KOPT-K1 (cell line): ENCODE measurements around the gene IGFN1.
"Not testable (repeated sequence)": the region's sequence is repeated elsewhere in the genome, so short reads cannot be mapped to it uniquely, and the experiment has no call there.

ENCODE experiments used
- H3K27ac ChIP-seq: fragments of 200-600 bp; sonication (generic); 2 replicates; pipeline ENCODE4 v1.5.1; 2016; ENCODE audit warnings: antibody characterized with exemption, mild to moderate bottlenecking, low read depth, low read length; ENCODE audit not compliant: poor library complexity, severe bottlenecking
- H3K36me3 ChIP-seq: fragments of 200-600 bp; sonication (generic); 2 replicates; pipeline ENCODE4 v1.5.1; 2017; ENCODE audit warnings: antibody characterized with exemption, mild to moderate bottlenecking, low read length, moderate library complexity; ENCODE audit not compliant: insufficient read depth
- H3K9me3 ChIP-seq: fragments of 200-600 bp; sonication (generic); 2 replicates; pipeline ENCODE4 v1.5.1; 2017; ENCODE audit warnings: antibody characterized with exemption, low read length, mild to moderate bottlenecking; ENCODE audit not compliant: insufficient read depth, poor library complexity, severe bottlenecking

Gene IGFN1

DNA sequence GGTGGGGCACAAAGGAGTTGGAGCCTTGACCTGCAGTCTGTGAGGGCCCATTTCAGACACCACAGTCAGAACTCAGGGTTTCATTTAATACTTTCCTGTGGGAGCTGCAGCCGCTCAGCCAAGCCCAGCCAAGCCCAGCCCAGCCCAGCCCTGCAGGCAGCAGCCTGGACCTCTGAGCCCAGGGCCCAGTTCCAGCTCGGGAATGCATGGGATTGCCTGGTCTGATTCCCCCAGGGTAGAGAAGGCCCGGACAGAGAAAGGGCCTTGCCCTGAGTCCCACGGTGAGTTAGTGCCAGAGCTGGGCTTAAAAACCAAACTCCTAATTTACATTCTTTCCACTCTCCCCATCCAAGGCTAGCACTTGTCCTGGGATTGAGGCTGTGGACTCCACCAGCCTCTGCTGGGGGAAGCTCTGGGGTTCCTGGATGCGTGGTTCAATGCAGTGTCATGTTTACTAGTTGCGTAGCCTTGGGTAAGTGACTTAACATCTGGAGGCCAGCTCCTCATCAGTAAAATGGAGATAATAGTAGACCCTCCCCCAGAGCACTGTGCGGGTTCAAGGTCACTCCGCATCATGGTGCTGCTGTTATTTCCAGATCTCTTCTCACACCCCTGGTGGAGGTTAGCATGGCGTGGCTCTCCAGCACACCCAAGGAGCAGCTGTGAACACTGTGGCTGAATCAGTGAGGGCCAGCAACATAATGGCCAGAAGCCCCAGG is 63.4 kb downstream of the IGFN1 start:
- Histone ChIP-seq H3K36me3 (no peaks in the 10 kb centered on the region), H3K27ac (no peak overlapping the region)

DNA sequence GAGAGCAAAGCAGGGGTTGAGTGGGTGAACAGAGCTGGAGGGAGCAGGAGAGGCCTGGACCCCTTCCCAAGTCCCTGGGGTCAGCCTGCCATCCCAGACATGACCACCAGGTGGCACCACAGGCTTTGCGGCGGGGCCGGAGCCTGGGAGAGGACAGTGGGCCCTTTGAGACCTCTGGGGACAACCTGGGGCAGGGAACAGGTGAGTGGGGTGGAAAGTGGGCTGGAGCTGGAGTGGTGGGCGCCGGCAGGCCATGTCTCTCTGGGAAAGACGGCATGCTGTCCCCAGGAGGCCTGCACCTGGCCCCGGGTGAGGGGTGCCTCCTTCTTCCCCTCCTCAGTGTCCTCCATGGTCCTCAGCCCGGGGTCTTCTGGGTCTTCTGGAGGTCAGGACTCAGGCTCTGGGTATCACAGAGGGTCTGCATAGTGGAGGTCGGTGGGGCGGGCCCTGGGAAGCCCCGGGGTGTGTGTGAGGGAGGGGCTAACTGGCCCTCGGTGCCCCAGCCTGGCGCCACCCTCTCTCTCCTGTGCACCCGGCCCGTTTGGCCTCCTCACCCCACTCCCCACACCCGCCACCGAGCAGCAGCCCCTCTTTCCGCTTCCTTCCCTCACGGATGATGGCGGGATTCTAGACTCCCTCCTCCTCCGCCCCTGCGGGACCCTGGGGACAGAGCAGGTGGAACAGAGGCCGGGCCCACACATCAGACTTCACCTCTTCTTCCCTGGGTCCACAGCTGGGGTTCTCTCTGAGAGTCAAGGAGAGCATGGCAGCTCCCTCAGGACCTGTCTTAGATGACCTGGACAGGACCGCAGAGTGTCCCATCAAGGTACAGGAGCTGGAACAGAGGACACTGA is 64.2 kb downstream of the IGFN1 start:
- no peak overlapping the region for H3K27ac ChIP-seq

More for the DNA sequence above, 63.4 kb downstream of the IGFN1 start:
- H3K9me3 ChIP-seq: no peaks in the 10 kb centered on the region

DNA sequence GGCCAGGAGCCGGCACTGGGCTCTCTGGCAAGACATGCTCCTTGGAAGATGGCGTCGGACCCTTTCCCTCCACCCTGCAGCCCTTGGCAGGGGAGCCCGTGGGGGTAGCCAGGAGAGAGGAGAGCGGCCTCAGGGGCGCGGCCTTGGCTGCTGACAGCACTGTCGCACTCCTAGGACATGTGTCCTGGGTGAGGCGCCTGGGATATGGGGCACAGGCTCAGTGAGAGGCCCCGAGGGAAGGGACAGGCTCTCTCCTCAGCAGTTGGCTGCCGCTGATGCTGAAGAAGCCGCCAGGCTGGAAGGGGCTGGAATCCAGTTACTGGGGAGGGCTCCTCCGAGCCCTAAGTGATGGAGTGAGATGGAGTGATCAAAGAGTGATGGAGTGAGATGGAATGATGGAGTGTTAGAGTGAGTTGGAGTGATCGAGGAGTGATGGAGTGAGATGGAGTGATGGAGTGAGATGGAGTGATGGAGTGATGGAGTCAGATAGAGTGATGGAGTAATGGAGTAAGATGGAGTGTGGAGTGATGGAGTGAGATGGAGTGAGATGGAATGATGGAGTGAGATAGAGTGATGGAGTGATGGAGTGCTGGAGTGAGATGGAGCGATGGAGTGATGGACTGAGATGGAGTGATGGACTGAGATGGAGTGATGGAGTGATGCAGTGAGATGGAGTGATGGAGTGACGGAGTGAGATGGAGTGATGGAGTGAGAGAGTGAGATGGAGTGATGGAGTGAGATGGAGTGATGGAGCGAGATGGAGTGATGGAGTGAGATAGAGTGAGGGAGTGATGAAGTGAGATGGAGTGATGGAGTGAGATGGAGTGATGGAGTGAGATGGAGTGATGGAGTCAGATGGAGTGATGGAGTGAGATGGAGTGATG is 65.1 kb downstream of the IGFN1 start:
- H3K9me3 ChIP-seq: no peaks in the 10 kb centered on the region
- no peaks in the 10 kb centered on the region for H3K36me3 ChIP-seq
- no peak overlapping the region for H3K27ac ChIP-seq

More for the DNA sequence above, 64.2 kb downstream of the IGFN1 start:
- Histone ChIP-seq H3K36me3 (no peaks in the 10 kb centered on the region), H3K9me3 (no peaks in the 10 kb centered on the region)

DNA sequence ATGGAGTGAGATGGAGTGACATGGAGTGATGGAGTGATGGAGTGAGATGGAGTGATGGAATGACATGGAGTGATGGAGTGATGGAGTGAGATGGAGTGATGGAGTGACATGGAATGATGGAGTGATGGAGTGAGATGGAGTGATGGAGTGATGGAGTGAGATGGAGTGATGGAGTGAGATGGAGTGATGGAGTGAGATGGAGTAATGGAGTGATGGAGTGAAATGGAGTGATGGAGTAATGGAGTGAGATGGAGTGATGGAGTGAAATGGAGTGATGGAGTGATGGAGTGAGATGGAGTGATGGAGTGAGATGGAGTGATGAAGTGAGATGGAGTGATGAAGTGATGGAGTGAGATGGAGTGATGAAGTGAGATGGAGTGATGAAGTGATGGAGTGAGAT is 67.5 kb downstream of the IGFN1 start:
- not testable (repeated sequence) for H3K27ac ChIP-seq, H3K9me3 ChIP-seq, H3K36me3 ChIP-seq

DNA sequence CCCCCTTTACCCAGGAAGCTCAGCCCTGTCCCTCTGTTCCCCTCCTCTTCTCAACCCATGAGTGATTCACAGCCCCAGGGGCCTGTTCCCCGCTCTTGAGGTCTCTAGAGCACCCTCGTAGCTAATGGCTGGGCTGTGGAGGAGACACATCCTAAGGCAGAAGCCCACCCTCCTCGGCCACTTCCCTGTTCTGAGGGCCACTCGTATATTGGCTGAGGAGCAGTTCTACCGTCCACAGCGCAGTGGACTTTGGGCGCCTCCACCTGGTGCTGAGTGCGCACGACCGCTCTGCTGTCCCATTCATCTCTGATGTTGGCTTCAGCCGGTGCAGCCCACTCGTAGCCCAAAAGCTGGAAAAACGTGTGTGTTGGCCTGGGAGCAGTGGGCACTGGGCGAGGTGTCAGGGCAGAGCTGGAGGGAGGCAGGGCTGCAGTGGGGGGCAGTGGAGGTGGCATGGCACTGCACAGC is 68.2 kb downstream of the IGFN1 start:
- Histone ChIP-seq H3K27ac (no peak overlapping the region), H3K36me3 (no peaks in the 10 kb centered on the region), H3K9me3 (no peaks in the 10 kb centered on the region)

DNA sequence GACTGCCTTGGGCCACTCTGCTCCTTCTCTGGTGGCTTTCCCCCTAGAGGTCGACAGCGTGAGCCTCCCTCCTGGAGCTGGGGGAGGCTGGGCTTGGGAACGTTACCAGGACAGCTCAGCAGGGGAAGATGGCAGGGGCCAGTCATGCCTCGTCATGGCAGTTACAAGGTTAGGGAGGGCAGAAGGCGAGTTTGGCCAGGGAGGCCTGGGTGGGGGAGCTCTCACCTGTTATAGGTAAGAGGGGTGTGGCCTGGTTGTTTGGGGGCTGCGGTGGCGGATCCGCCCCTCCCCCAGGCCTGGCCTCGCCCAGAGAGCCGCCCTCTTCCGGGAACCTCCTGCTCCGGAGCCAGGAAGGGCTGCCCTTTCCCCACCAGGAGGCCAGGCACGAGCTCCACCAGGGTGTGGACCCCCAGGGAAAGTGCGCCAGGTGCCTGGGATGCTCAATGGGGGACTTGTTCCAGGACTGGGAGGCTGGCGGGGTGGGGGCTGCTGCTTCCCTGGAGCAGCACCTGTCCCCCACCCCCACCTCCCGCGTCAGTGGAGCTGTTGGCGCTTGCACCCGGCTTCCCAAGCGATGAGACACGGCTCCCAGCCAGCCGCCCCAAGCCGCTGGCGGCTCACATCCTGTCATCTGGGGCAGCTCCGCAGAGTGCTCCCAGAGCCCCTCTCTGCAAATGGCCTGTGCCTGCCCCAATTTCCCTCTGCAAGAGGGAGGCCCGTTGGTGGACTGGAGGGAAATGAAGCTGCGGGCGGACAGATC is 69.0 kb downstream of the IGFN1 start:
- H3K27ac ChIP-seq: no peak overlapping the region
- no peaks in the 10 kb centered on the region for H3K36me3 ChIP-seq
- H3K9me3 ChIP-seq: no peaks in the 10 kb centered on the region

DNA sequence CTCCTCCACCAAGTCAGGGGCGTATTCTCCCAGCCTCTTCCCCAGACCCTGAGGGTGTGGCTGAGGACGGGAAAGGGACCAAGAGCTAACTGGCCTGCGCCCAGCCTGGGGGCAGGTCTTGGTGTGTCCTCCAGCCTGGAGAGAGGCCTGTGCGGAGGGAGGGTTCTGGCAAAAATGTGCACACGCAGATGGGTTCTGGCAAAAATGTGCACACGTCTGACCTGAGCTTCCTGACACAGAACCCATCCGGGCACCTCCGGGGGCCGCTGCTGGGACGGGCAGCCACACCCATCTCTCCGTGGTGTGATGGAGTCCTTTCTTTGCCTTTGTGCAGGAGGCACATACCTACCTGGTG is 69.6 kb downstream of the IGFN1 start:
- Histone ChIP-seq H3K27ac (no peak overlapping the region), H3K36me3 (no peaks in the 10 kb centered on the region), H3K9me3 (no peaks in the 10 kb centered on the region)

DNA sequence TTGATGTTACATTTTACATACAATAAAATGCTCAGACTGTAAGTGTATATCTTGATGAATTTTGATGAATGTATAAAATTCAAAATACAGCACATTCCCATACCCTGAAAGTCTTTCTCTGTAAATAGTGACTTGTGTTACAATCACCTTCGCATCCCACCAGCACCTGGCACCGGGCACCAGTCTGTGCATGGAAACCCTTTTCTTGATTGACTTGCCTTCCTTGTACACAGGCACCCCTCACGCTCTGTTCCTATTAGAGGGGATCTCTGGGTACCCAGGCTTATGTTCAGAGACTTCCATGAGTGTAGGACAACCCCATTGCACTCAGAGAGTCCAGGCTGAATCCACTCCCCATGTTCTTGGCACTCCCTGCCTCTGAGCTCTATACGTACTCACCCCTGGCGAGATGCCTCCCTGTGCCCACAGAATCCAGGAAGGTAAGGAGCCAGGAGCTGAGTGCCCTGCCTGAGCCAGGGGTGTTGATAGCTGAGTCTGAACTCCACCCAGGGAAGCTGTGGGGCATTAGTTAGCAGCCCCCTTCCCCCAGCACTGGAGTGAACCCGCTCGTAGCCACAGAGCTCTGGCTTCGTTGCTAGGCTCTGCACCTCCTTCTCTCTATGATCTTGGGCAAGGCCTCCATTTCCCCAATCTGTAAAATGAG is 70.2 kb downstream of the IGFN1 start:
- H3K9me3 ChIP-seq: no peaks in the 10 kb centered on the region
- no peak overlapping the region for H3K27ac ChIP-seq
- H3K36me3 ChIP-seq: no peaks in the 10 kb centered on the region

DNA sequence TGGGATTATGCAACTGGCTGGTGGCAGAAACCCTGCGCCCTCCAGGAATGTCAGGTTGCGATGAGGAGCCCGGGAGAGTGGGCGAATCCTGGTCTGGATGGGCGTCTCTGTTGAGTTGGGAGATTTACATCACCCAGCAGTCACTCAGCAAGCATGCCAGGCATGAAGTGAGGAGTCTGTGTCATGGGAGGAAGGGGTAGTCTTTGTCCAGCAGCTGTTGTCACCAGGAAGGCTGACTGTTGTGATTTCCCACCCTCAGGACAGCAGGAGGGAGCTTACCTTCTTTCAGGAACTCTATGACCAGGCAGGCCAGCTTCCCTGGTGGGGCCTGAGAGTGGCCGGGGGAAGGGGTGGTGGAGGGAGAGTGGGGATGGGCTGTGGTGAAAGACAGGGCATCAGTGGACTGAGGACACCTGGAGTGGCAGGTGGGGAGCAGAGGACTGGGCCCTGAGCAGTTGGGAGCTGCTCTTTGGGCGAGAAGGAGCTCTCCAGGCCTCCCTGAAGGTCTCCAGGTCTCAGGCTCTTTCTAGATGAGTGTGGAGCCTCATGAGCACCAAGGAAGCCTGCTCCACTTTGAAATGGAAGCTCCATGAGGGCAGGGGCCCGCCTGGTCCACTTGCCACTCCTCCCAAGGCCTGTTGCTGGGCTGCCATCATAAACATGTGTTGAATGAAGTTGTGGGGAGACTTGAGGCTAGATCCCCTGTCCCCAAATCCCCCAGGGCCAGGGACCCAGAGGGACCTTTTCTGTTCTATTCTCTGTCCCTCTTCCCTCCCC is 71.3 kb downstream of the IGFN1 start:
- Histone ChIP-seq H3K36me3 (no peaks in the 10 kb centered on the region), H3K9me3 (no peaks in the 10 kb centered on the region), H3K27ac (no peak overlapping the region)

DNA sequence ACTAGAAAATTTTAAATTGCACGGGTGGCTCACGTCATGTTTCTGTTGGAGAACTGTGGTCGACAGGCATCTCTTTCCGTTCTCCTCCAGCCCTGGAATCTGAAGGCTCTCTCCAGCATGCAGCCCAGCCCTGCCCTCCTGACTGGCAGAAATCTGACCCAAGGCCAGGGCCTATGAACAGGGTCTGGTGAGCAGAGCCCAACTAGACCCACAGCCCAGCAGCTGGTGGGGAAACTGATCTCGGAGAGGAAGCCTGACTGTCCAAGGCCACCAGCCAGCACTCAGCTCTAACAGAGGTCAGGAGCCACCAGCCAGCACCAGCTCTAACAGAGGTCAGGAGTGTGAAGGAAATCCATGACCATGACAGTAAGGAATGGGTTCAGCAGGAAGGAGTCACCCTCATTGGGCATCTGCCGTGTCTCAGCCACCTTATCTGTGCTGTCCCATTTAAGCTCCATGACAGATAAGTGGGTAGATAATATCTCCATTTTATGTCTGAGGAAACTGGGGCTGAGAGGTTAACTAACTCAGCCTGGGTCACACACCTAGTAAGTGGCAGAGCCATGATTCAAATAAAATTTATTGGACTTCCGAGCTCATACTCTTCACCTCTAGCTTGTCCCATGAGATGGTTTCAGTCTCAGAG is 72.5 kb downstream of the IGFN1 start:
- no peak overlapping the region for H3K27ac ChIP-seq
- H3K36me3 ChIP-seq: no peaks in the 10 kb centered on the region
- no peaks in the 10 kb centered on the region for H3K9me3 ChIP-seq

DNA sequence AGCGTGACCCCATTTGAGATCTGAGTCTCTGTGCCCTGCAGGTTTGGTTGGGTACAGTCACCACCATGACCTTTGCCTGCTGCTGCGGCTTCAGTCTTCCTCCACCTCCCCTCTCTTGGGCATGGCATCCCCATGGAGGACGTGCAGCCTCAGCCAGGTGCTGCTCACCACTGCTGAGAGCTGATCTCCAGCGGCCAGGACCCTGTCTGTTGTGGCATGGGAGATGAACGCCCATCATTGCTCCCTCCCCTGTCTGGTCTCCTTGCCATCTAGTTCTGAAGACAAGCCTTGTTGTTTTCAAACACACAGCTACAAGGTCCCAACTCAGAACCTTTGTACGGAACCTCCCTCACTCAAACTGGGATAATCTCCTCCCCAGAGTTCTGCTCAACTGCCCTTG is 73.4 kb downstream of the IGFN1 start:
- H3K36me3 ChIP-seq: no peaks in the 10 kb centered on the region
- no peaks in the 10 kb centered on the region for H3K9me3 ChIP-seq
- H3K27ac ChIP-seq: no peak overlapping the region

DNA sequence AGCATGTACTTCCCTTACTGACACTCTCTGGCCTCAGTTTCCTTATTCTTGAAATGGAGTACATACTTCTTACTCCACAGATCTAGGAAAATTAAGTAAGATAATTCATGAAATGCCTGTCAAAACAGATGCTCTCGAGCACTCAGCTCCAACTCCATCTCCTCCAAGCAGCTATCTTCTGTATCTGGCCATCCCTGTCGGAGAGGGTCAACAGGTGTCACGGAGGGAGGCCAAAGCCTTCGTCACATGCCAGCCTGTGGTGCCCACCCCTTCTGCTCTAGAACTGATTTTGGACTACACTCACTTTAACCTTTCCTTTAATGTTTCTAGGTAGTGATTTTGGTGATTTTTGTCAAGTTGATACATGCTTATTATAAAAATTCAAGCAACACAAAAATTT is 73.9 kb downstream of the IGFN1 start:
- no peak overlapping the region for H3K27ac ChIP-seq
- no peaks in the 10 kb centered on the region for H3K36me3 ChIP-seq
- H3K9me3 ChIP-seq: no peaks in the 10 kb centered on the region

DNA sequence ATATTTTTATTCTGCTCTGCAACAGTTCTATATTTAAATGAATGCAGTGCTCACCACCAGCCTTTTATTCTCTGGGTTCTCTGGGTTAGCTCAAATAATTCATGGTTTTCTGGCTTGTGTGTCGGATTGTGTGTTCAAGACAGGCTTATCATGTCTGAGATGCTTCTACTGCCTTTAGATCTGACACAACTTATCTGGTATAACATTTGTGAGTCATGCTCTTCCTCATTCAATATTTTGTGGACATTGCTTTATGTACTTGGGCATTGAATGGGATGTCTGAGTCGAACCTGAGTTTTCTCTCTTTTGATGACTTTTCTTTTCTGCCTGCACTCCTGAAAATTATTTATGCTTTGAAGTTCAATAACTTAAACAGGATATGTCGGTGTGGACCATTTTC is 75.1 kb downstream of the IGFN1 start:
- no peak overlapping the region for H3K27ac ChIP-seq
- no peaks in the 10 kb centered on the region for H3K9me3 ChIP-seq
- no peaks in the 10 kb centered on the region for H3K36me3 ChIP-seq
